Kidney (tissue), 14 donors: ENCODE measurements around the gene SRM. TPM values are rescaled to one million over a fixed set of nuclear protein-coding genes. Genes with fewer than 3 reads are reported as not detected.
A peak's percentile ranks its signal among the peaks of the same experiment; 100 is the strongest.
"Not testable (repeated sequence)": the region's sequence is repeated elsewhere in the genome, so short reads cannot be mapped to it uniquely, and the experiment has no call there.

Experiments used
- DNase-seq, 5 donors: peaks; one replicate each; pipeline ENCODE4 v3.0.0-alpha.2; 2013 to 2020
- FAIRE-seq: peaks from 2 replicates; lab custom pipeline; 2012; peaks lifted over from hg19 to GRCh38; lab: Jason Lieb, UNC
- H3K27ac ChIP-seq, 2 donors: one replicate each; pipeline ENCODE4 v1.7.0; 2013; ENCODE audit warnings: low read depth in 2 of 2, low read length in 2 of 2, inconsistent platforms in 1 of 2
- H3K27me3 ChIP-seq: one replicate; pipeline ENCODE4 v1.7.1; 2013; ENCODE audit warnings: low read length, inconsistent platforms; ENCODE audit not compliant: control insufficient read depth, insufficient read depth
- H3K36me3 ChIP-seq, 3 donors: one replicate each; pipeline versions ENCODE4 v1.7.0 to v1.7.1; 2013; ENCODE audit warnings: low read length in 3 of 3, control low read depth in 1 of 3, inconsistent platforms in 1 of 3; ENCODE audit not compliant: insufficient read depth in 3 of 3, control insufficient read depth in 2 of 3
- H3K4me1 ChIP-seq, 3 donors: one replicate each; pipeline versions ENCODE4 v1.7.0 to v1.7.1; 2013; ENCODE audit warnings: low read length in 3 of 3, inconsistent platforms in 1 of 3, low read depth in 1 of 3; ENCODE audit not compliant: control insufficient read depth in 2 of 3, insufficient read depth in 2 of 3
- H3K4me3 ChIP-seq, 3 donors: one replicate each; pipeline versions ENCODE4 v1.7.0 to v1.8.1; 2013; ENCODE audit warnings: low read length in 3 of 3, control low read depth in 1 of 3, inconsistent platforms in 1 of 3
- H3K9ac ChIP-seq, 3 donors: one replicate each; pipeline versions ENCODE4 v1.7.0 to v1.7.1; 2013; ENCODE audit warnings: low read length in 3 of 3, control low read depth in 1 of 3, inconsistent platforms in 1 of 3
- H3K9me3 ChIP-seq, 3 donors: one replicate each; pipeline versions ENCODE4 v1.7.0 to v1.7.1; 2013; ENCODE audit warnings: low read length in 3 of 3, control low read depth in 1 of 3, inconsistent platforms in 1 of 3; ENCODE audit not compliant: control insufficient read depth in 2 of 3, insufficient read depth in 1 of 3
- intact Hi-C: fragments of 100-400 bp; cut with DNase I; formaldehyde crosslinking; loops from one replicate; pipeline ENCODE4 v1.11.1; 2022
- polyA plus RNA-seq: library from polyadenylated mRNA; stranded (reverse); fragments of 350-450 nt; fragmentation: Illumina TruSeq; extraction: RNeasy Lipid Tissue Mini Kit (QIAGEN cat#74804); gene quantifications from one replicate; pipeline ENCODE4 v1.2.3, GENCODE V29; 2014; ENCODE audit warnings: low read depth, low replicate concordance; ENCODE audit not compliant: insufficient read depth
- total RNA-seq: library from RNA; stranded (reverse); fragmentation: NEBNext Ultra II Directional; extraction: Animal tissue kit (Norgen Biotek cat#: 25700); gene quantifications from one replicate; pipeline ENCODE4 v1.2.1, GENCODE V29; 2021
- TF ChIP-seq, protein P1 (sequence below): IDR thresholded peaks from 3 replicates; pipeline ENCODE4 v1.5.1; 2012; ENCODE audit warnings: mild to moderate bottlenecking, moderate library complexity, borderline replicate concordance; ENCODE audit not compliant: insufficient read depth; ENCODE audit errors: extremely low read depth
- donor health status: control.
- donor health status: control.
- donor health status: control.
- donor health status: control.
- donor health status: control.
- donor health status: DM: yes; HTN: yes; CAD: no.
- donor health status: Normal renal cell carcinoma (clear cell type).

SRM gene
- total and polyA plus RNA-seq, 2 donors from 2014 or later, result 52.9 to 59.5 TPM

GRCh38 chr1:11023201-11023600 is 36.6 kb downstream of the SRM start:
- H3K9ac ChIP-seq, result no peak overlapping the region
- H3K4me1 ChIP-seq, result no peaks in the 10 kb centered on the region
- no peak for DNase-seq
- TF ChIP-seq, protein P1, sequence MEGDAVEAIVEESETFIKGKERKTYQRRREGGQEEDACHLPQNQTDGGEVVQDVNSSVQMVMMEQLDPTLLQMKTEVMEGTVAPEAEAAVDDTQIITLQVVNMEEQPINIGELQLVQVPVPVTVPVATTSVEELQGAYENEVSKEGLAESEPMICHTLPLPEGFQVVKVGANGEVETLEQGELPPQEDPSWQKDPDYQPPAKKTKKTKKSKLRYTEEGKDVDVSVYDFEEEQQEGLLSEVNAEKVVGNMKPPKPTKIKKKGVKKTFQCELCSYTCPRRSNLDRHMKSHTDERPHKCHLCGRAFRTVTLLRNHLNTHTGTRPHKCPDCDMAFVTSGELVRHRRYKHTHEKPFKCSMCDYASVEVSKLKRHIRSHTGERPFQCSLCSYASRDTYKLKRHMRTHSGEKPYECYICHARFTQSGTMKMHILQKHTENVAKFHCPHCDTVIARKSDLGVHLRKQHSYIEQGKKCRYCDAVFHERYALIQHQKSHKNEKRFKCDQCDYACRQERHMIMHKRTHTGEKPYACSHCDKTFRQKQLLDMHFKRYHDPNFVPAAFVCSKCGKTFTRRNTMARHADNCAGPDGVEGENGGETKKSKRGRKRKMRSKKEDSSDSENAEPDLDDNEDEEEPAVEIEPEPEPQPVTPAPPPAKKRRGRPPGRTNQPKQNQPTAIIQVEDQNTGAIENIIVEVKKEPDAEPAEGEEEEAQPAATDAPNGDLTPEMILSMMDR, result no peak
- FAIRE-seq, result no peak
- H3K27ac ChIP-seq, result no peak overlapping the region
- intact Hi-C loops, result no loop called here
- H3K36me3 ChIP-seq, result peaks cover 7 to 79% (median 46%) of the 10 kb centered on the region in 3 donors
- H3K9me3 ChIP-seq, result no peaks in the 10 kb centered on the region
- H3K27me3 ChIP-seq, result no peaks in the 10 kb centered on the region
- no peak overlapping the region for H3K4me3 ChIP-seq

DNA sequence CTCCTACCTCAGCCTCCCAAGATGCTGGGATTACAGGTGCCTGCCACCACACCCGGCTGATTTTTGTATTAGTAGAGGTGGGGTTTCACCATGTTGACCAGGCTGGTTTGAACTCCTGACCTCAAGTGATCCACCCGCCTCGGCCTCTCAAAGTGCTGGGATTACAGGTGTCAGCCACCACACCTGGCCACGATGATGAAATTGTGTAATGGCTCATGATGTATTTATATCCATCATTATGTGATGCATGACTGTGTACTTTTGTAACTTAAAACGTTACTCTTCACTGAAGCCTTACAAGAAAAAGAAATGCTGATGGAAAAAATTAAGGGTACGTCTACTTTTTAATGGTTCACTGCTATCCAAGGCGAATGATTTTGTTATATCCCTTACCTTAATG is 39.8 kb downstream of the SRM start:
- H3K4me1 ChIP-seq, result peaks cover 0 to 2% (median 0%) of the 10 kb centered on the region in 3 donors
- H3K36me3 ChIP-seq, result peaks cover 11 to 77% (median 45%) of the 10 kb centered on the region in 3 donors
- TF ChIP-seq, protein P1, result no peak

GRCh38 chr1:11019358-11019757 is 40.5 kb downstream of the SRM start:
- FAIRE-seq, intact Hi-C loops, H3K27ac ChIP-seq, H3K9ac ChIP-seq, H3K9me3 ChIP-seq, H3K27me3 ChIP-seq, H3K4me3 ChIP-seq, DNase-seq, H3K4me1 ChIP-seq: not testable (repeated sequence)
- H3K36me3 ChIP-seq, result peaks cover 13 to 73% (median 43%) of the 10 kb centered on the region in 3 donors

More for the DNA sequence above, 39.8 kb downstream of the SRM start:
- H3K27ac ChIP-seq, result no peak overlapping the region
- intact Hi-C loops, result no loop called here
- H3K9me3 ChIP-seq, result no peaks in the 10 kb centered on the region
- no peak overlapping the region for H3K4me3 ChIP-seq
- DNase-seq, result no peak
- H3K27me3 ChIP-seq, result no peaks in the 10 kb centered on the region
- FAIRE-seq, result no peak
- no peak overlapping the region for H3K9ac ChIP-seq

GRCh38 chr1:11013160-11013531 is 46.7 kb downstream of the SRM start:
- peaks cover 7 to 19% (median 12%) of the 10 kb centered on the region in 3 donors for H3K4me1 ChIP-seq
- TF ChIP-seq, protein P1, result no peak
- no peak for FAIRE-seq

More at GRCh38 chr1:11013160-11013531, 46.7 kb downstream of the SRM start:
- peaks cover 14 to 28% (median 17%) of the 10 kb centered on the region in 3 donors for H3K36me3 ChIP-seq
- H3K9me3 ChIP-seq, result no peaks in the 10 kb centered on the region
- H3K4me3 ChIP-seq, result peak overlapping the region; percentile 88 to 95 (median 90)
- peak overlapping the region in 1 of 2 donors; percentile 99 for H3K27ac ChIP-seq
- H3K27me3 ChIP-seq, result no peaks in the 10 kb centered on the region
- intact Hi-C loops, result no loop called here
- DNase-seq, result no peak
- peak overlapping the region; percentile 57 to 90 (median 74) for H3K9ac ChIP-seq
